OCI-LY7 (cell line): ENCODE data around the gene CRTAC1. TPM values are rescaled to one million over a fixed set of nuclear protein-coding genes. Genes with fewer than 3 reads are reported as not detected.

Source experiments
- BruUV-seq: library from RNA; stranded (reverse); fragments of 400-500 nt; replicated peaks from 2 replicates; lab custom pipeline; 2021; lab: Mats Ljungman, UMichigan
- CTCF ChIA-PET: fragments of 300-600 bp; sonication (Branson Sonifier 250); formaldehyde crosslinking; loops from one replicate; lab custom pipeline; 2022; ENCODE audit warnings: antibody characterized with exemption; ENCODE audit not compliant: unreplicated experiment; lab: Charles Lee
- POLR2A ChIA-PET: fragments of 300-600 bp; sonication (Branson Sonifier 250); formaldehyde crosslinking; loops from one replicate; lab custom pipeline; 2022; ENCODE audit warnings: antibody characterized with exemption; lab: Charles Lee
- DNase-seq: peaks from one replicate; pipeline ENCODE4 v3.0.0-alpha.2; 2015; ENCODE audit warnings: low spot score
- H2AFZ ChIP-seq: fragments of 200-600 bp; sonication (generic), shearing (Covaris generic); 2 replicates; pipeline ENCODE4 v1.6.1; 2014; ENCODE audit warnings: mild to moderate bottlenecking, antibody characterized with exemption, low read length, moderate library complexity
- H3K27ac ChIP-seq: fragments of 200-600 bp; sonication (generic); 2 replicates; pipeline ENCODE4 v1.5.1; 2014; ENCODE audit warnings: mixed run types, low read depth, mild to moderate bottlenecking, moderate library complexity, low read length, inconsistent platforms; ENCODE audit not compliant: poor library complexity, severe bottlenecking
- H3K36me3 ChIP-seq: fragments of 200-600 bp; sonication (generic); 2 replicates; pipeline ENCODE4 v1.6.1; 2014; ENCODE audit warnings: mild to moderate bottlenecking, antibody characterized with exemption, low read length, moderate library complexity, mixed read lengths; ENCODE audit not compliant: insufficient read depth
- H3K4me1 ChIP-seq: fragments of 200-600 bp; sonication (generic); 2 replicates; pipeline ENCODE4 v1.5.1; 2014; ENCODE audit warnings: mild to moderate bottlenecking, low read length; ENCODE audit not compliant: insufficient read depth, poor library complexity, severe bottlenecking
- H3K4me2 ChIP-seq: fragments of 200-600 bp; sonication (generic); 2 replicates; pipeline ENCODE4 v1.6.1; 2014; ENCODE audit warnings: mild to moderate bottlenecking, low read length
- H3K4me3 ChIP-seq: fragments of 200-600 bp; sonication (generic); 2 replicates; pipeline ENCODE4 v1.5.1; 2014; ENCODE audit warnings: mild to moderate bottlenecking, low read depth, low read length; ENCODE audit not compliant: poor library complexity, severe bottlenecking
- H3K79me2 ChIP-seq: fragments of 200-600 bp; sonication (generic); 2 replicates; pipeline ENCODE4 v1.6.1; 2016; ENCODE audit warnings: low read depth, mild to moderate bottlenecking, low read length, moderate library complexity, mixed read lengths; ENCODE audit not compliant: insufficient read depth
- H3K9me2 ChIP-seq: fragments of 200-600 bp; sonication (generic); 2 replicates; pipeline ENCODE4 v1.6.1; 2016; ENCODE audit warnings: mild to moderate bottlenecking, low read length, mixed read lengths; ENCODE audit not compliant: insufficient read depth
- H3K9me3 ChIP-seq: fragments of 200-600 bp; sonication (generic); 2 replicates; pipeline ENCODE4 v1.6.1; 2014; ENCODE audit warnings: mild to moderate bottlenecking, mixed run types, low read length, mixed read lengths
- H4K20me1 ChIP-seq: fragments of 200-600 bp; sonication (generic); 2 replicates; pipeline ENCODE4 v1.6.1; 2014; ENCODE audit warnings: mild to moderate bottlenecking, antibody characterized with exemption, low read length, moderate library complexity, mixed read lengths; ENCODE audit not compliant: insufficient read depth
- EZH2phosphoT487 ChIP-seq: fragments of 200-600 bp; sonication (generic); IDR thresholded peaks from 2 replicates; pipeline ENCODE4 v1.6.1; 2018; ENCODE audit warnings: low read depth, borderline replicate concordance, mild to moderate bottlenecking, mixed run types, antibody characterized with exemption, low read length, moderate library complexity, mixed read lengths
- intact Hi-C: fragments of 100-400 bp; cut with micrococcal nuclease; formaldehyde crosslinking; loops from one replicate; pipeline ENCODE4 v1.10.0; 2022; ENCODE audit not compliant: unreplicated experiment
- total RNA-seq, 2 experiments: library from RNA; depleted of rRNA in 1 of 2; stranded (reverse); fragments of >200 nt in 1 of 2; shearing (Covaris generic) in 1 of 2; gene quantifications; 2 replicates each; pipeline ENCODE4 v1.2.3, GENCODE V29; 2014 to 2022
- TF ChIP-seq, protein P1 (sequence below): fragments of 200-600 bp; sonication (generic); conservative IDR thresholded peaks from 2 replicates; pipeline ENCODE4 v1.5.1; 2014; ENCODE audit warnings: mild to moderate bottlenecking, antibody characterized with exemption, low read length, moderate library complexity, mixed read lengths

The CRTAC1 gene
- total RNA-seq, 2 experiments from 2014 or later, result not detected

DNA sequence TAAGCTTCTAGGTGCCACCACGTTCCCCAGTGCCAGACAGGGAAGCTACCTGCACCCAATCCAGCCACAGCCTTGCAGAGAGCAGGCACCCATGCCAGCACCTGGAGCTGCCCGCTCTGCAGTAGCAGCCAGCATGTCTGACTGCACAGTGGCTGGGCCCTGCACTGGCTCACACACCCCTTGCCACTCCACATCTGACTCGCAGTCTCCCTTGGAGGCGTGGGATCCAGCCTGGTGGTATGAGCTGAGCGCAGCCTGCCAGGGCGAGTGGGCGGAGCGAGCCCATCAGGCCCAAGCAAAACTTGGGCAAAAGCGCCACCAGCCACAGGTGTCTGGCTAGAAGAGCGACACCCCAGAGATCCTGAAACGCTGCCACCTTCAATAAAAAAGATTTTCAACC lies 30.1 kb downstream of the CRTAC1 start:
- CTCF ChIA-PET, result no interaction called here
- intact Hi-C loops, result no loop called here
- no peaks in the 10 kb centered on the region for H4K20me1 ChIP-seq
- no peaks in the 10 kb centered on the region for H3K36me3 ChIP-seq
- no peak for DNase-seq
- TF ChIP-seq EZH2phosphoT487, result no peak
- TF ChIP-seq, protein P1, sequence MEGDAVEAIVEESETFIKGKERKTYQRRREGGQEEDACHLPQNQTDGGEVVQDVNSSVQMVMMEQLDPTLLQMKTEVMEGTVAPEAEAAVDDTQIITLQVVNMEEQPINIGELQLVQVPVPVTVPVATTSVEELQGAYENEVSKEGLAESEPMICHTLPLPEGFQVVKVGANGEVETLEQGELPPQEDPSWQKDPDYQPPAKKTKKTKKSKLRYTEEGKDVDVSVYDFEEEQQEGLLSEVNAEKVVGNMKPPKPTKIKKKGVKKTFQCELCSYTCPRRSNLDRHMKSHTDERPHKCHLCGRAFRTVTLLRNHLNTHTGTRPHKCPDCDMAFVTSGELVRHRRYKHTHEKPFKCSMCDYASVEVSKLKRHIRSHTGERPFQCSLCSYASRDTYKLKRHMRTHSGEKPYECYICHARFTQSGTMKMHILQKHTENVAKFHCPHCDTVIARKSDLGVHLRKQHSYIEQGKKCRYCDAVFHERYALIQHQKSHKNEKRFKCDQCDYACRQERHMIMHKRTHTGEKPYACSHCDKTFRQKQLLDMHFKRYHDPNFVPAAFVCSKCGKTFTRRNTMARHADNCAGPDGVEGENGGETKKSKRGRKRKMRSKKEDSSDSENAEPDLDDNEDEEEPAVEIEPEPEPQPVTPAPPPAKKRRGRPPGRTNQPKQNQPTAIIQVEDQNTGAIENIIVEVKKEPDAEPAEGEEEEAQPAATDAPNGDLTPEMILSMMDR, result no peak
- H2AFZ ChIP-seq, result no peak overlapping the region
- H3K4me1 ChIP-seq, result no peaks in the 10 kb centered on the region
- H3K27ac ChIP-seq, result no peak overlapping the region
- no peaks in the 10 kb centered on the region for H3K79me2 ChIP-seq
- no TSS peak for BruUV-seq
- POLR2A ChIA-PET, result no interaction called here
- peaks cover 7% of the 10 kb centered on the region; the same call in 1 of the 2 replicates for H3K9me3 ChIP-seq
- no peak overlapping the region for H3K4me2 ChIP-seq
- H3K9me2 ChIP-seq, result no peaks in the 10 kb centered on the region
- H3K4me3 ChIP-seq, result no peak overlapping the region

DNA sequence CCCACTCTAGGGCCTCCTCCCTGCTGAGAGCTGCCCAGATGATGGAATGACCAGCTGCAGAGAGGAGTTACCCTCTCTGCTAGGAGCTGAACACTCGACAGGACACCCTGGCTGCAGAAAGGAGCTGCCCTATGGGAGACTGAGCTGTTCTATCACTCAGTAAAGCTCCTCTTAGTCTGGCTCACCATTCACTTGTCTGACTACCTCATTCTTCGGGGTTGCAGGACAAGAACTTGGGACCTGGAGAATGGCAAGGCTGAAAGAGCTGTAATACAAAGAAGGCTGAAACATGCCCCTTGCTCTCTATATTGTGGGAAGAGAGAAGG lies 30.5 kb downstream of the CRTAC1 start:
- no peaks in the 10 kb centered on the region for H3K36me3 ChIP-seq
- POLR2A ChIA-PET, result no interaction called here
- intact Hi-C loops, result no loop called here

More for the DNA sequence above, 30.5 kb downstream of the CRTAC1 start:
- DNase-seq, result no peak
- Histone ChIP-seq H3K4me1 (no peaks in the 10 kb centered on the region), H3K79me2 (no peaks in the 10 kb centered on the region), H3K4me2 (no peak overlapping the region), H2AFZ (no peak overlapping the region), H4K20me1 (no peaks in the 10 kb centered on the region), H3K4me3 (no peak overlapping the region), H3K9me2 (no peaks in the 10 kb centered on the region), H3K27ac (no peak overlapping the region), H3K9me3 (peaks cover 7% of the 10 kb centered on the region; the same call in 1 of the 2 replicates)
- BruUV-seq, result no TSS peak
- CTCF ChIA-PET, result no interaction called here
- TF ChIP-seq, protein P1, result no peak
- TF ChIP-seq EZH2phosphoT487, result no peak
